Measurements from ENCODE around the gene REC114. TPM values are rescaled to one million over a fixed set of nuclear protein-coding genes. Genes with fewer than 3 reads are reported as not detected.

REC114 gene
- total and polyA plus RNA-seq, 2 of the 8 experiments (the other 6 are each of a cell fraction or from before 2014, with no cell fraction given): 0.12 TPM; not detected in 1

DNA sequence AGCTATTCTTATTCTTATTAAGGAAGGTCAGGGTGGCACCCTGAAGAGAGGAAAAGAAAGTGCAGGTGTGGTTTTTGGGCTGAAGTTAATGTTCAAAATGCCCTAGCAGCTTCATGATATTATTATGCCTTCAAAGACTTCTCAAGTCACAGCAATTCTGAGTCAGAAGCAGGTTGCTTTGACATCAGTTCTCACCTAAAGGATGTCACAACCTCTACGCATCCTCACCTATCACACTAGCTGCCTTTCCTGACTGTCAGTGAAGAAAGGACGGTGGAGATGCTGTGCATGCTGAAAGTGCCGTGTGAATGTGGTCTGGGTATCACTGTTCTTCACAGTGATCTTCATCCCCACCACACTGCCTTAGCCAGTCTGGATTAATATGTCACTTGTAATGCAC lies 140.6 kb downstream of the REC114 start (continued):
- TF ChIP-seq, protein P1, sequence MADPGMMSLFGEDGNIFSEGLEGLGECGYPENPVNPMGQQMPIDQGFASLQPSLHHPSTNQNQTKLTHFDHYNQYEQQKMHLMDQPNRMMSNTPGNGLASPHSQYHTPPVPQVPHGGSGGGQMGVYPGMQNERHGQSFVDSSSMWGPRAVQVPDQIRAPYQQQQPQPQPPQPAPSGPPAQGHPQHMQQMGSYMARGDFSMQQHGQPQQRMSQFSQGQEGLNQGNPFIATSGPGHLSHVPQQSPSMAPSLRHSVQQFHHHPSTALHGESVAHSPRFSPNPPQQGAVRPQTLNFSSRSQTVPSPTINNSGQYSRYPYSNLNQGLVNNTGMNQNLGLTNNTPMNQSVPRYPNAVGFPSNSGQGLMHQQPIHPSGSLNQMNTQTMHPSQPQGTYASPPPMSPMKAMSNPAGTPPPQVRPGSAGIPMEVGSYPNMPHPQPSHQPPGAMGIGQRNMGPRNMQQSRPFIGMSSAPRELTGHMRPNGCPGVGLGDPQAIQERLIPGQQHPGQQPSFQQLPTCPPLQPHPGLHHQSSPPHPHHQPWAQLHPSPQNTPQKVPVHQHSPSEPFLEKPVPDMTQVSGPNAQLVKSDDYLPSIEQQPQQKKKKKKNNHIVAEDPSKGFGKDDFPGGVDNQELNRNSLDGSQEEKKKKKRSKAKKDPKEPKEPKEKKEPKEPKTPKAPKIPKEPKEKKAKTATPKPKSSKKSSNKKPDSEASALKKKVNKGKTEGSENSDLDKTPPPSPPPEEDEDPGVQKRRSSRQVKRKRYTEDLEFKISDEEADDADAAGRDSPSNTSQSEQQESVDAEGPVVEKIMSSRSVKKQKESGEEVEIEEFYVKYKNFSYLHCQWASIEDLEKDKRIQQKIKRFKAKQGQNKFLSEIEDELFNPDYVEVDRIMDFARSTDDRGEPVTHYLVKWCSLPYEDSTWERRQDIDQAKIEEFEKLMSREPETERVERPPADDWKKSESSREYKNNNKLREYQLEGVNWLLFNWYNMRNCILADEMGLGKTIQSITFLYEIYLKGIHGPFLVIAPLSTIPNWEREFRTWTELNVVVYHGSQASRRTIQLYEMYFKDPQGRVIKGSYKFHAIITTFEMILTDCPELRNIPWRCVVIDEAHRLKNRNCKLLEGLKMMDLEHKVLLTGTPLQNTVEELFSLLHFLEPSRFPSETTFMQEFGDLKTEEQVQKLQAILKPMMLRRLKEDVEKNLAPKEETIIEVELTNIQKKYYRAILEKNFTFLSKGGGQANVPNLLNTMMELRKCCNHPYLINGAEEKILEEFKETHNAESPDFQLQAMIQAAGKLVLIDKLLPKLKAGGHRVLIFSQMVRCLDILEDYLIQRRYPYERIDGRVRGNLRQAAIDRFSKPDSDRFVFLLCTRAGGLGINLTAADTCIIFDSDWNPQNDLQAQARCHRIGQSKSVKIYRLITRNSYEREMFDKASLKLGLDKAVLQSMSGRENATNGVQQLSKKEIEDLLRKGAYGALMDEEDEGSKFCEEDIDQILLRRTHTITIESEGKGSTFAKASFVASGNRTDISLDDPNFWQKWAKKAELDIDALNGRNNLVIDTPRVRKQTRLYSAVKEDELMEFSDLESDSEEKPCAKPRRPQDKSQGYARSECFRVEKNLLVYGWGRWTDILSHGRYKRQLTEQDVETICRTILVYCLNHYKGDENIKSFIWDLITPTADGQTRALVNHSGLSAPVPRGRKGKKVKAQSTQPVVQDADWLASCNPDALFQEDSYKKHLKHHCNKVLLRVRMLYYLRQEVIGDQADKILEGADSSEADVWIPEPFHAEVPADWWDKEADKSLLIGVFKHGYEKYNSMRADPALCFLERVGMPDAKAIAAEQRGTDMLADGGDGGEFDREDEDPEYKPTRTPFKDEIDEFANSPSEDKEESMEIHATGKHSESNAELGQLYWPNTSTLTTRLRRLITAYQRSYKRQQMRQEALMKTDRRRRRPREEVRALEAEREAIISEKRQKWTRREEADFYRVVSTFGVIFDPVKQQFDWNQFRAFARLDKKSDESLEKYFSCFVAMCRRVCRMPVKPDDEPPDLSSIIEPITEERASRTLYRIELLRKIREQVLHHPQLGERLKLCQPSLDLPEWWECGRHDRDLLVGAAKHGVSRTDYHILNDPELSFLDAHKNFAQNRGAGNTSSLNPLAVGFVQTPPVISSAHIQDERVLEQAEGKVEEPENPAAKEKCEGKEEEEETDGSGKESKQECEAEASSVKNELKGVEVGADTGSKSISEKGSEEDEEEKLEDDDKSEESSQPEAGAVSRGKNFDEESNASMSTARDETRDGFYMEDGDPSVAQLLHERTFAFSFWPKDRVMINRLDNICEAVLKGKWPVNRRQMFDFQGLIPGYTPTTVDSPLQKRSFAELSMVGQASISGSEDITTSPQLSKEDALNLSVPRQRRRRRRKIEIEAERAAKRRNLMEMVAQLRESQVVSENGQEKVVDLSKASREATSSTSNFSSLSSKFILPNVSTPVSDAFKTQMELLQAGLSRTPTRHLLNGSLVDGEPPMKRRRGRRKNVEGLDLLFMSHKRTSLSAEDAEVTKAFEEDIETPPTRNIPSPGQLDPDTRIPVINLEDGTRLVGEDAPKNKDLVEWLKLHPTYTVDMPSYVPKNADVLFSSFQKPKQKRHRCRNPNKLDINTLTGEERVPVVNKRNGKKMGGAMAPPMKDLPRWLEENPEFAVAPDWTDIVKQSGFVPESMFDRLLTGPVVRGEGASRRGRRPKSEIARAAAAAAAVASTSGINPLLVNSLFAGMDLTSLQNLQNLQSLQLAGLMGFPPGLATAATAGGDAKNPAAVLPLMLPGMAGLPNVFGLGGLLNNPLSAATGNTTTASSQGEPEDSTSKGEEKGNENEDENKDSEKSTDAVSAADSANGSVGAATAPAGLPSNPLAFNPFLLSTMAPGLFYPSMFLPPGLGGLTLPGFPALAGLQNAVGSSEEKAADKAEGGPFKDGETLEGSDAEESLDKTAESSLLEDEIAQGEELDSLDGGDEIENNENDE (IDR thresholded peaks at IDR 0.05; ENCODE audit: insufficient replicate concordance, low read length): no peak
